Measurements from ENCODE around the gene NBAS.

The NBAS gene

GRCh38 chr2:15127876-15128275 is 433.3 kb downstream of the NBAS start:
- H3K4me2 ChIP-seq (ENCODE audit: low read depth, low read length, poor library complexity, severe bottlenecking) = no peak overlapping the region
- no peaks in the 10 kb centered on the region for H3F3A ChIP-seq (ENCODE audit: insufficient read depth)
- no peak overlapping the region for H3K27ac ChIP-seq (ENCODE audit: low read depth, low read length)
- H3K9me2 ChIP-seq (replicated peaks; ENCODE audit: insufficient read depth, low read length) = no peaks in the 10 kb centered on the region
- no peaks in the 10 kb centered on the region for H4K20me1 ChIP-seq (ENCODE audit: low read depth, low read length)
- no peak overlapping the region for H2AFZ ChIP-seq (ENCODE audit: low read depth, low read length, severe bottlenecking)
- no peaks in the 10 kb centered on the region for H3K27me3 ChIP-seq (ENCODE audit: low read length)
- H3K9ac ChIP-seq (ENCODE audit: low read length) = no peak overlapping the region
- no peak overlapping the region for H3K4me3 ChIP-seq (ENCODE audit: insufficient read depth, low read length, poor library complexity, severe bottlenecking)
- no peaks in the 10 kb centered on the region for H3K79me2 ChIP-seq (ENCODE audit: insufficient read depth, low read length)
- TF ChIP-seq CTCF (IDR thresholded peaks at IDR 0.05; ENCODE audit: insufficient read depth, low read length, poor library complexity, severe bottlenecking) = no peak
- no peak for TF ChIP-seq EZH2phosphoT487 (conservative IDR thresholded peaks at IDR 0.05; ENCODE audit: low read length)
- no peaks in the 10 kb centered on the region for H3K36me3 ChIP-seq (ENCODE audit: low read length)
- no peaks in the 10 kb centered on the region for H3K9me3 ChIP-seq (ENCODE audit: insufficient read depth, low read length)

- Histone ChIP-seq H3K9me3 (ENCODE audit: insufficient read depth, low read length) (no peaks in the 10 kb centered on the region), H3K4me3 (ENCODE audit: insufficient read depth, low read length, poor library complexity, severe bottlenecking) (no peak overlapping the region), H3K4me2 (ENCODE audit: low read depth, low read length, poor library complexity, severe bottlenecking) (no peak overlapping the region), H3K9ac (ENCODE audit: low read length) (no peak overlapping the region), H3F3A (ENCODE audit: insufficient read depth) (no peaks in the 10 kb centered on the region), H4K20me1 (ENCODE audit: low read depth, low read length) (no peaks in the 10 kb centered on the region), H3K27me3 (ENCODE audit: low read length) (no peaks in the 10 kb centered on the region), H3K36me3 (ENCODE audit: low read length) (no peaks in the 10 kb centered on the region), H3K79me2 (ENCODE audit: insufficient read depth, low read length) (no peaks in the 10 kb centered on the region), H2AFZ (ENCODE audit: low read depth, low read length, severe bottlenecking) (no peak overlapping the region), H3K27ac (ENCODE audit: low read depth, low read length) (no peak overlapping the region), H3K9me2 (replicated peaks; ENCODE audit: insufficient read depth, low read length) (no peaks in the 10 kb centered on the region)
- TF ChIP-seq EZH2phosphoT487 (conservative IDR thresholded peaks at IDR 0.05; ENCODE audit: low read length) (no peak), CTCF (IDR thresholded peaks at IDR 0.05; ENCODE audit: insufficient read depth, low read length, poor library complexity, severe bottlenecking) (no peak)
Measured at GRCh38 chr2:15127301-15127700, 433.8 kb downstream of the NBAS start.

- no peak overlapping the region for H3K9ac ChIP-seq (ENCODE audit: low read length)
- no peaks in the 10 kb centered on the region for H3K36me3 ChIP-seq (ENCODE audit: low read length)
- H3K4me3 ChIP-seq (ENCODE audit: insufficient read depth, low read length, poor library complexity, severe bottlenecking) = no peak overlapping the region
- TF ChIP-seq CTCF (IDR thresholded peaks at IDR 0.05; ENCODE audit: insufficient read depth, low read length, poor library complexity, severe bottlenecking) (no peak), EZH2phosphoT487 (conservative IDR thresholded peaks at IDR 0.05; ENCODE audit: low read length) (no peak)
- H3F3A ChIP-seq (ENCODE audit: insufficient read depth) = no peaks in the 10 kb centered on the region
- H3K79me2 ChIP-seq (ENCODE audit: insufficient read depth, low read length) = no peaks in the 10 kb centered on the region
- H3K27me3 ChIP-seq (ENCODE audit: low read length) = no peaks in the 10 kb centered on the region
- no peaks in the 10 kb centered on the region for H4K20me1 ChIP-seq (ENCODE audit: low read depth, low read length)
- no peaks in the 10 kb centered on the region for H3K9me2 ChIP-seq (replicated peaks; ENCODE audit: insufficient read depth, low read length)
- no peak overlapping the region for H3K27ac ChIP-seq (ENCODE audit: low read depth, low read length)
- no peak overlapping the region for H2AFZ ChIP-seq (ENCODE audit: low read depth, low read length, severe bottlenecking)
- no peak overlapping the region for H3K4me2 ChIP-seq (ENCODE audit: low read depth, low read length, poor library complexity, severe bottlenecking)
- no peaks in the 10 kb centered on the region for H3K9me3 ChIP-seq (ENCODE audit: insufficient read depth, low read length)
Measured at GRCh38 chr2:15126373-15126772, 434.8 kb downstream of the NBAS start.

All from SU-DHL-6 (cell line).